ENCODE data around the gene TRPM3.

The TRPM3 gene

GRCh38 chr9:70549926-70550325 is 571.5 kb downstream of the TRPM3 start (continued):
- no peak for TF ChIP-seq ZNF280D (tag by site-specific recombination; IDR thresholded peaks at IDR 0.05)
- TF ChIP-seq ZNF266 (tag by site-specific recombination; IDR thresholded peaks at IDR 0.05; ENCODE audit: low read depth) = no peak
- no peak for TF ChIP-seq KLF17 (tag by site-specific recombination; IDR thresholded peaks at IDR 0.05)

- POLR2A ChIA-PET = no interaction called here
- CTCF ChIA-PET = no interaction called here
- H3K36me3 ChIP-seq (ENCODE audit: control insufficient read depth in 2 of 2, insufficient read depth in 1 of 2, low read length in 2 of 2) = no peaks in the 10 kb centered on the region
Measured at GRCh38 chr9:70542311-70542931, 579.0 kb downstream of the TRPM3 start.

GRCh38 chr9:70540016-70540415 is 581.4 kb downstream of the TRPM3 start:
- no peaks in the 10 kb centered on the region for H3K4me1 ChIP-seq (ENCODE audit: control insufficient read depth, insufficient read depth, low read length)
- H3K36me3 ChIP-seq (ENCODE audit: control insufficient read depth in 2 of 2, insufficient read depth in 1 of 2, low read length in 2 of 2) = no peaks in the 10 kb centered on the region
- H3K27ac ChIP-seq (ENCODE audit: extremely low read depth, low read depth, low read length) = no peak overlapping the region
- no peaks in the 10 kb centered on the region for H3K9me3 ChIP-seq (ENCODE audit: control insufficient read depth, insufficient read depth, low read depth, low read length)
- ChIA-PET CTCF (interaction anchor here (1.0 to 1.2 kb wide), 2 partner anchors 30 to 35 kb away, joined by 3 to 4 read pairs; no protein-coding TSS in a partner anchor), POLR2A (no interaction called here)
- H3K4me3 ChIP-seq (ENCODE audit: low read depth, low read length) = no peak overlapping the region
- TF ChIP-seq ZNF280C (tag by site-specific recombination; IDR thresholded peaks at IDR 0.05) (no peak), HOXD13 (CRISPR knock-in tag; IDR thresholded peaks at IDR 0.05; ENCODE audit: borderline replicate concordance) (no peak), KLF1 (tag by site-specific recombination; IDR thresholded peaks at IDR 0.05) (no peak), ZNF677 (tag by site-specific recombination; IDR thresholded peaks at IDR 0.05) (no peak), ZNF18 (tag by site-specific recombination; IDR thresholded peaks at IDR 0.05) (no peak)

More at GRCh38 chr9:70542311-70542931, 579.0 kb downstream of the TRPM3 start:
- TF ChIP-seq ZNF26 (tag by site-specific recombination; IDR thresholded peaks at IDR 0.05) = no peak
- no peak for TF ChIP-seq ZNF426 (tag by site-specific recombination; IDR thresholded peaks at IDR 0.05)
- TF ChIP-seq ZNF404 (tag by site-specific recombination; IDR thresholded peaks at IDR 0.05) = no peak
- TF ChIP-seq GLIS1 (tag by site-specific recombination; IDR thresholded peaks at IDR 0.05) = no peak
- no peak for TF ChIP-seq ZNF837 (tag by site-specific recombination; IDR thresholded peaks at IDR 0.05)
- TF ChIP-seq ZNF701 (tag by site-specific recombination; IDR thresholded peaks at IDR 0.05) = no peak
- no peak for TF ChIP-seq ZNF785 (tag by site-specific recombination; IDR thresholded peaks at IDR 0.05)
- TF ChIP-seq ZNF76 (tag by site-specific recombination; IDR thresholded peaks at IDR 0.05; ENCODE audit: borderline replicate concordance, low read depth) = no peak
- no peak for TF ChIP-seq ZNF112 (tag by site-specific recombination; IDR thresholded peaks at IDR 0.05)
- TF ChIP-seq PATZ1 (tag by site-specific recombination; IDR thresholded peaks at IDR 0.05) = no peak
- TF ChIP-seq ZNF560 (tag by site-specific recombination; IDR thresholded peaks at IDR 0.05; ENCODE audit: borderline replicate concordance) = no peak
- H3K4me1 ChIP-seq (ENCODE audit: control insufficient read depth, insufficient read depth, low read length) = no peaks in the 10 kb centered on the region
- no peak overlapping the region for H3K27ac ChIP-seq (ENCODE audit: extremely low read depth, low read depth, low read length)
- H3K9me3 ChIP-seq (ENCODE audit: control insufficient read depth, insufficient read depth, low read depth, low read length) = no peaks in the 10 kb centered on the region
- no peak overlapping the region for H3K4me3 ChIP-seq (ENCODE audit: low read depth, low read length)
